Mucosa of descending colon (tissue), 3 donors: ENCODE data around the gene TEAD1. TPM values are rescaled to one million over a fixed set of nuclear protein-coding genes. Genes with fewer than 3 reads are reported as not detected.
A peak's percentile ranks its signal among the peaks of the same experiment; 100 is the strongest.

Source experiments
- ATAC-seq: fragments of 200-7000 bp; cut with Tn5 transposase; one replicate; pipeline ENCODE4 v1.9.1; 2020; ENCODE audit warnings: mild to moderate bottlenecking, moderate library complexity
- DNase-seq, 3 donors: peaks; one replicate each; pipeline ENCODE4 v3.0.0-alpha.2; 2020
- H3K36me3 ChIP-seq: fragments of 200-600 bp; one replicate; pipeline ENCODE4 v1.8.0; 2021; ENCODE audit warnings: low read depth, mild to moderate bottlenecking
- H3K4me1 ChIP-seq: fragments of 200-600 bp; one replicate; pipeline ENCODE4 v1.8.0; 2021; ENCODE audit warnings: low read depth, mild to moderate bottlenecking
- H3K4me3 ChIP-seq: fragments of 200-600 bp; one replicate; pipeline ENCODE4 v1.8.0; 2021; ENCODE audit warnings: mild to moderate bottlenecking
- H3K9me3 ChIP-seq: fragments of 200-600 bp; one replicate; pipeline ENCODE4 v1.8.0; 2021; ENCODE audit warnings: mild to moderate bottlenecking
- CTCF ChIP-seq: fragments of 200-600 bp; IDR thresholded peaks from one replicate; pipeline ENCODE4 v1.8.0; 2022; ENCODE audit warnings: antibody characterized with exemption, mild to moderate bottlenecking
- intact Hi-C, 2 donors: fragments of 100-400 bp; cut with DNase I in 1 of 2; cut with micrococcal nuclease in 1 of 2; formaldehyde crosslinking; loops; one replicate each; pipeline versions ENCODE4 v1.11.0 to v1.11.1; 2022; cut with DNase I, micrococcal nuclease
- total RNA-seq, 3 donors: library from RNA; stranded (reverse); fragmentation: NEBNext Ultra II Directional in 2 of 3; extraction: Animal tissue kit (Norgen Biotek cat#: 25700) in 2 of 3; gene quantifications; one replicate each; pipeline versions ENCODE4 v1.2.1 to v1.2.4, GENCODE V29; 2021 to 2023
- donor health status: DM: no; HTN: no; CAD: no; lungs with moderate emphysema.
- donor health status: DM: no; HTN: no; CAD: no.
- donor health status: DM: no; HTN: yes; CAD: no.

The TEAD1 gene
- total RNA-seq, 3 donors from 2014 or later, result 33.2 to 196 (median 41.1) TPM

GRCh38 chr11:12673601-12673923, 659 bp upstream of the TEAD1 start:
- Histone ChIP-seq H3K4me1 (peaks cover 12% of the 10 kb centered on the region), H3K9me3 (no peaks in the 10 kb centered on the region), H3K4me3 (peak overlapping the region; percentile 69), H3K36me3 (peaks cover 10% of the 10 kb centered on the region)
- intact Hi-C loops, result loop anchor here in 1 of 2 donors (10.0 kb wide), 1 partner anchor 131 kb away; no protein-coding TSS in a partner anchor
- DNase-seq (no peak), ATAC-seq (no peak)
- no peak for TF ChIP-seq CTCF

- peak in 1 of 3 donors; percentile 61 for DNase-seq
- H3K9me3 ChIP-seq, result no peaks in the 10 kb centered on the region
- peaks cover 12% of the 10 kb centered on the region for H3K4me1 ChIP-seq
- peak; percentile 35 for ATAC-seq
- peaks cover 10% of the 10 kb centered on the region for H3K36me3 ChIP-seq
- TF ChIP-seq CTCF, result no peak
- H3K4me3 ChIP-seq, result peak overlapping the region; percentile 69
- intact Hi-C loops, result loop anchor here in 1 of 2 donors (10.0 kb wide), 1 partner anchor 130 kb away; no protein-coding TSS in a partner anchor
Measured at GRCh38 chr11:12674571-12674935, 332 bp downstream of the TEAD1 start.

- no peak for ATAC-seq
- Histone ChIP-seq H3K4me3 (peak overlapping the region; percentile 69), H3K36me3 (peaks cover 10% of the 10 kb centered on the region), H3K4me1 (peaks cover 12% of the 10 kb centered on the region), H3K9me3 (no peaks in the 10 kb centered on the region)
- intact Hi-C loops, result loop anchor here in 1 of 2 donors (10.0 kb wide), 1 partner anchor 130 kb away; no protein-coding TSS in a partner anchor
- no peak for TF ChIP-seq CTCF
- peak in 2 of 3 donors; percentile 51 to 60 for DNase-seq
Measured at GRCh38 chr11:12674936-12675696, 895 bp downstream of the TEAD1 start.

- Histone ChIP-seq H3K36me3 (peaks cover 10% of the 10 kb centered on the region), H3K9me3 (no peaks in the 10 kb centered on the region), H3K4me3 (no peak overlapping the region), H3K4me1 (peaks cover 20% of the 10 kb centered on the region)
- intact Hi-C loops, result loop anchor here in 1 of 2 donors (10.0 kb wide), 1 partner anchor 129 kb away; no protein-coding TSS in a partner anchor
- ATAC-seq, result no peak
- TF ChIP-seq CTCF, result no peak
- peak in 2 of 3 donors; percentile 45 to 50 for DNase-seq
Measured at GRCh38 chr11:12675951-12676711, 1.9 kb downstream of the TEAD1 start.

GRCh38 chr11:12677131-12677530, 2.9 kb downstream of the TEAD1 start:
- DNase-seq, result peak in 1 of 3 donors; percentile 39
- peaks cover 22% of the 10 kb centered on the region for H3K4me1 ChIP-seq
- H3K4me3 ChIP-seq, result no peak overlapping the region
- peaks cover 10% of the 10 kb centered on the region for H3K36me3 ChIP-seq
- ATAC-seq, result no peak
- H3K9me3 ChIP-seq, result no peaks in the 10 kb centered on the region
- no peak for TF ChIP-seq CTCF
- intact Hi-C loops, result loop anchor here in 1 of 2 donors (10.0 kb wide), 1 partner anchor 128 kb away; no protein-coding TSS in a partner anchor
